Fibroblast of pulmonary artery (primary cell): Measurements from ENCODE around the gene DMTF1.
"Not testable (repeated sequence)": the region's sequence is repeated elsewhere in the genome, so short reads cannot be mapped to it uniquely, and the experiment has no call there.

Experiments
- DNase-seq: peaks from one replicate; pipeline ENCODE4 v3.0.0-alpha.2; 2010; ENCODE audit warnings: low read depth
- H3K4me3 ChIP-seq: replicated peaks from 2 replicates; pipeline ENCODE4 v1.5.1; 2011; ENCODE audit warnings: low read depth, mild to moderate bottlenecking, control low read depth, low read length, moderate library complexity
- TF ChIP-seq, protein P1 (sequence below): IDR thresholded peaks from 2 replicates; pipeline ENCODE4 v1.5.1; 2011; ENCODE audit warnings: mild to moderate bottlenecking, control low read depth, low read length, inconsistent platforms; ENCODE audit errors: missing control alignments

DMTF1 gene

DNA sequence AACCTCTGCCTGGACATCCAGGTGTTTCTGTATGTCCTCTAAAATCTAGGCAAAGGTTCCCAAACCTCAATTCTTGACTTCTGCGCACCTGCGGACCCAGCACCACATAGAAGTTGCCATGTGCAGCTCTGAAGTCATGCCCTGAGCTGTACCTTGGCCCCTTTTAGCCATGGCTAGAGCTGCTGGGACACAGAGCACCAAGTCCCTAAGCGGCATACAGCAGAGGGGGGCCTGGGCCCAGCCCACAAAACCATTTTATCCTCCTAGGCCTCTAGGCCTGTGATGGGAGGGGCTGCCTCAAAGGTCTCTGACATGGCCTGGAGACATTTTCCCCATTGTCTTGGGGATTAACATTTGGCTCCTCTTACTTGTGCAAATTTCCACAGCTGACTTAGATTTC lies 52.7 kb downstream of the DMTF1 start:
- no peak for DNase-seq
- H3K4me3 ChIP-seq = no peak overlapping the region
- TF ChIP-seq, protein P1, sequence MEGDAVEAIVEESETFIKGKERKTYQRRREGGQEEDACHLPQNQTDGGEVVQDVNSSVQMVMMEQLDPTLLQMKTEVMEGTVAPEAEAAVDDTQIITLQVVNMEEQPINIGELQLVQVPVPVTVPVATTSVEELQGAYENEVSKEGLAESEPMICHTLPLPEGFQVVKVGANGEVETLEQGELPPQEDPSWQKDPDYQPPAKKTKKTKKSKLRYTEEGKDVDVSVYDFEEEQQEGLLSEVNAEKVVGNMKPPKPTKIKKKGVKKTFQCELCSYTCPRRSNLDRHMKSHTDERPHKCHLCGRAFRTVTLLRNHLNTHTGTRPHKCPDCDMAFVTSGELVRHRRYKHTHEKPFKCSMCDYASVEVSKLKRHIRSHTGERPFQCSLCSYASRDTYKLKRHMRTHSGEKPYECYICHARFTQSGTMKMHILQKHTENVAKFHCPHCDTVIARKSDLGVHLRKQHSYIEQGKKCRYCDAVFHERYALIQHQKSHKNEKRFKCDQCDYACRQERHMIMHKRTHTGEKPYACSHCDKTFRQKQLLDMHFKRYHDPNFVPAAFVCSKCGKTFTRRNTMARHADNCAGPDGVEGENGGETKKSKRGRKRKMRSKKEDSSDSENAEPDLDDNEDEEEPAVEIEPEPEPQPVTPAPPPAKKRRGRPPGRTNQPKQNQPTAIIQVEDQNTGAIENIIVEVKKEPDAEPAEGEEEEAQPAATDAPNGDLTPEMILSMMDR = no peak

DNA sequence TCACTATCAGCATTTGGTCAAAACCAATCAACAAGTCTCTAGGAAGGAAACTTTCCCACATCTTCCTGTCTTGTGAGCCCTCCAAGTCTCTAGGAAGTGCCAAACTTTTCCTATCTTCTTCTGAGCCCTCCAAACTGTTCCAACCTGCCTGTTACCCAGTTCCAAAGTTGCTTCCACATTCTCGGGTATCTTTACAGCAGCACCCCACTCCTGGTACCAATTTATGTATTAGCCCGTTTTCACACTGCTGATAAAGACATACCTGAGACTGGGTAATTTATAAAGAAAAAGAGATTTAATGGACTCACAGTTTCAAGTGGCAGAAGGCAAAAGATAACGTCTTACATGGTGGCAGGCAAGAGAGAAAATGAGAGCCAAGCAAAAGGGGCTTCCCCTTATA lies 53.4 kb downstream of the DMTF1 start:
- not testable (repeated sequence) for DNase-seq, H3K4me3 ChIP-seq

DNA sequence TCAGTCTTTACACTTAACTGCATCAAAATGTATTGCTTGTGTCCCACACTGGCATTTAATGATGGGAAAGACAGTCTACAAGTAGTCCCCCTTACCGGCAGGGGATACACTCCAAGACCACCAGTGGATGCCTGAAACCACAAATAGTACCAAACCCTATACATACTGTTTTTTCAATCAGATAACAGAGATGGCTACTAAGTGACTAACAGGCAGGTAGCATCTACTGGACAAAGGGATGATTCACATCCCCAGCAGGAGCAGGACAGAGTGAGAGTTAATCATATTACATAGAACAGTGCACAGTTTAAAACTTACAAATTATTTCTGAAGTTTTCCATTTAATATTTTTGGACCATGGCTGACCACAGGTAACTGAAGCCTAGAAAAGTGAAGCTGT lies 54.1 kb downstream of the DMTF1 start:
- no peak for DNase-seq
- TF ChIP-seq, protein P1 = no peak

DNA sequence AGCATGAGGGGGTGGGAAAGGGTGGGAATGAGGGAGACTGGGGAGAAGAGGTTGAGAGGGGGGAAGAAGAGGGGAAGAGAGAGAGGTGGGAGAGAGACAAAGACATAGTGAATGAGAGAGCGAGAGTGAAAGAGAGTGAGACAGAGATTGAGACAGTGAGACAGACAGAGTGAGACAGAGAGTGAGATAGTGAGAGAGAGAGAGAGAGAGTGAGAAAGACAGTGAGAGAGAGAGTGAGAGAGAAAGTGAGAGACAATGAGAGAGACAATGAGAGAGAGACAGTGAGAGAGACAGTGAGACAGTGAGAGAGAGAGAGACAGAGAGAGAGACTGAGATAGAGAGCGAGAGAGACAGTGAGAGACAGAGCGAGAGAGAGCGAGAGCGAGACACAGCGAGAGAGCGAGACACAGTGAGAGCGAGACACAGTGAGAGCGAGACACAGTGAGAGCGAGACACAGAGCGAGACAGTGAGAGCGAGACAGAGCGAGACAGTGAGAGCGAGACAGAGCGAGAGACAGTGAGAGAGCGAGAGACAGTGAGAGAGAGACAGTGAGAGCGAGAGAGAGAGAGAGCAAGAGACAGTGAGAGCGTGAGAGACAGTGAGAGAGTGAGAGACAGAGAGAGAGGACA lies 57.2 kb downstream of the DMTF1 start:
- DNase-seq = no peak
- TF ChIP-seq, protein P1 = no peak

More for the DNA sequence above, 54.1 kb downstream of the DMTF1 start:
- H3K4me3 ChIP-seq = no peak overlapping the region

DNA sequence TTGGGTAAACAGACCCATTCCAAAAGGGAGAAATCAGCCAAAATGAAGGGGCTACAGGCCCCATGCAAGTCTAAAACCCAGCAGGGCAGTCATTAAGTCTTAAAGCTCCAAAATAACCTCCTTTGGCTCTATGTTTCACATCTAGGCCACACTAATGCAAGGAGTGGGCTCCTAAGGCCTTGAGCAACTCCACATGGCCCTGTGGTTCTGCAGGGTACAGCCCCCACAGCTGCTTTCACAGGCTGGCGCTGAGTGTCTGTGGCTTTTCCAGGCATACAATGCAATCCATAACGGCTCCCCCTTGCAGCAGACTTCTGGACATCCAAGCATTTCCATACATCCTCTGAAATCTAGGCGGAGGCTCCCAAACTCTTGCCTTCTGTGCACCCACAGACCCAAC lies 58.3 kb downstream of the DMTF1 start:
- TF ChIP-seq, protein P1 = no peak

More for the DNA sequence above, 57.2 kb downstream of the DMTF1 start:
- no peak overlapping the region for H3K4me3 ChIP-seq

DNA sequence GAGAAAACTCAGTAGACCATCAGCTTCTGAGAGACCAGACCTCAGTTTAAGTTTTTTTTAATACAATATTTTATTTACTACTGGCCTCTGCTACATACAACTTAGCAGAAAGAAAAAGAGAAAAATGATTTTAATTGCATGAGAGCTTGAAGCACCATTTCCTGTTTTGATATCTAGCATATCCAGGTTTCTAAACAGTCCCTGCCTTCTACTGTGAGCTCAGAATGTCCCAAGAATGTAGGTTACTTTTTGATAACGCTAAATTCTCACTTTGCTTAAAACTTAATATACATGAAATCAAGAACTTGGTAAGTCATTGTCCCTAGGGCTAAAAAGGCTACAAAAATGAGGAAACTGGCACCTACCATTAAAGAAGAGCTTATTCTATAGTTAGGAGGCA lies 60.2 kb downstream of the DMTF1 start:
- TF ChIP-seq, protein P1 = no peak
- no peak overlapping the region for H3K4me3 ChIP-seq
- DNase-seq = no peak

More for the DNA sequence above, 58.3 kb downstream of the DMTF1 start:
- DNase-seq = no peak
- H3K4me3 ChIP-seq = no peak overlapping the region

DNA sequence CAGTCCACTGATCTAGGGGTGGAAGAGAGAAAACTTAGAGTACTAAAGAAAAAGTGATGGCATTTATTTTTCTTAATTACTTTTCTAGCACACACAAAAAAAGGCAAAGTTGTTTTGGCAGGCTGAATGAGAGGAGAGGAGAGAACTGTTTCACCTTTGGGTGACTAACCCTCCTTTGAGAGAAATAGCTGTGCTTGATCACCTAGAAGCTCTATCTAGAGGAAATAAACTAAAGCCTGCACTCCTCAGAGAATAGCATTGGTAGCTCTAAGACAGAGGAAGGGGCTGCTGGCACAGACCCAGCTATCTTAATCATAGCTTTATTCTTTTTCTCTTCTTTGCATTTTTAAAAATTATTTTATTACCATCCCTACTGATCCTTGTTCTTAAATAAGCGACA lies 61.0 kb downstream of the DMTF1 start:
- DNase-seq = no peak
- TF ChIP-seq, protein P1 = no peak
- H3K4me3 ChIP-seq = no peak overlapping the region

DNA sequence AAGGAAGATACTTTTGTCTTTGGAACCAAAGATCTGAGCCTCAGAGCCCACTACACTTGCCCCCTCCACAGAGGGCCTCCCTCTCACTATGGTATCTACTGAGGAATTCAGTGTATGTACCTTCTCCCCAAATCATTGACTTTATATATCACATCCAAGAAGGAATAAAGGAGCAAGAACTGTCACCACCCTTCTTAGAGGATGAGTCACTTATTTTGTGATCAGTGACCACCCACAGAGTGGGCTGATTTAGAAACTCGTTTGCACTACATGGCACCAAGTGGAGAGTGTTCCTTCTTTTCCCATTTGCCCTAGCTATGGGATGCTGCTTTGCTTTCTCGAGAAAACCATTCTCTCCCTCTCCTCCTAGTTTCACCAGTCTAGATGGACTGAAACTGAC lies 61.6 kb downstream of the DMTF1 start:
- H3K4me3 ChIP-seq = no peak overlapping the region
- DNase-seq = no peak
- TF ChIP-seq, protein P1 = no peak
